ENCODE results near the gene RSRC2.
A peak's percentile ranks its signal among the peaks of the same experiment; 100 is the strongest.
"Not testable (repeated sequence)": the region's sequence is repeated elsewhere in the genome, so short reads cannot be mapped to it uniquely, and the experiment has no call there.

Gene RSRC2

GRCh38 chr12:122520676-122521075 is 6.1 kb downstream of the RSRC2 start:
- DNase-seq (ENCODE audit: insufficient read length, low spot score) (no peak), FAIRE-seq (no peak)
- TF ChIP-seq POLR2A (IDR thresholded peaks at IDR 0.05; ENCODE audit: low read depth, low read length), result no peak
- TF ChIP-seq POLR2AphosphoS5 (IDR thresholded peaks at IDR 0.05; ENCODE audit: low read depth, low read length), result 0 out of 2 replicates have a peak, but pooled peaks have one; percentile 36

- FAIRE-seq (no peak), DNase-seq (ENCODE audit: insufficient read length, low spot score) (no peak)
- TF ChIP-seq POLR2AphosphoS5 (IDR thresholded peaks at IDR 0.05; ENCODE audit: low read depth, low read length) (0 out of 2 replicates have a peak, but pooled peaks have one; percentile 43), PAX5 (IDR thresholded peaks at IDR 0.05; ENCODE audit: insufficient read depth, low read length, severe bottlenecking) (no peak)
These were observed 7.3 kb downstream of the RSRC2 start for GRCh38 chr12:122519418-122519817.

GRCh38 chr12:122518908-122519307 is 7.8 kb downstream of the RSRC2 start:
- TF ChIP-seq POLR2AphosphoS5 (IDR thresholded peaks at IDR 0.05; ENCODE audit: low read depth, low read length), result no peak
- no peak for TF ChIP-seq PAX5 (IDR thresholded peaks at IDR 0.05; ENCODE audit: insufficient read depth, low read length, severe bottlenecking)
- TF ChIP-seq SPI1 (IDR thresholded peaks at IDR 0.05; ENCODE audit: low read depth, low read length), result no peak
- TF ChIP-seq POU2F2 (IDR thresholded peaks at IDR 0.05; ENCODE audit: low read depth, low read length), result no peak
- no peak for TF ChIP-seq POLR2A (IDR thresholded peaks at IDR 0.05; ENCODE audit: low read depth, low read length)
- TF ChIP-seq TAF1 (IDR thresholded peaks at IDR 0.05; ENCODE audit: low read depth, low read length), result no peak
- DNase-seq (ENCODE audit: insufficient read length, low spot score), result no peak
- FAIRE-seq, result no peak

- TF ChIP-seq TAF1 (IDR thresholded peaks at IDR 0.05; ENCODE audit: low read depth, low read length), result no peak
- TF ChIP-seq POLR2A (IDR thresholded peaks at IDR 0.05; ENCODE audit: low read depth, low read length), result no peak; the same call in 1 of the 2 replicates
- DNase-seq (ENCODE audit: insufficient read length, low spot score) (no peak), FAIRE-seq (no peak)
These were observed 8.9 kb downstream of the RSRC2 start for GRCh38 chr12:122517877-122518276.

- FAIRE-seq (no peak), DNase-seq (ENCODE audit: insufficient read length, low spot score) (no peak)
- TF ChIP-seq POU2F2 (IDR thresholded peaks at IDR 0.05; ENCODE audit: low read depth, low read length), result no peak
- TF ChIP-seq POLR2AphosphoS5 (IDR thresholded peaks at IDR 0.05; ENCODE audit: low read depth, low read length), result no peak
- TF ChIP-seq PAX5 (IDR thresholded peaks at IDR 0.05; ENCODE audit: insufficient read depth, low read length, severe bottlenecking), result no peak
- TF ChIP-seq SPI1 (IDR thresholded peaks at IDR 0.05; ENCODE audit: low read depth, low read length), result no peak
- TF ChIP-seq POLR2A (IDR thresholded peaks at IDR 0.05; ENCODE audit: low read depth, low read length), result no peak
- TF ChIP-seq TAF1 (IDR thresholded peaks at IDR 0.05; ENCODE audit: low read depth, low read length), result no peak
These were observed 10.0 kb downstream of the RSRC2 start for GRCh38 chr12:122516544-122517361.

- DNase-seq (ENCODE audit: insufficient read length, low spot score) (no peak), FAIRE-seq (no peak)
- TF ChIP-seq TAF1 (IDR thresholded peaks at IDR 0.05; ENCODE audit: low read depth, low read length) (no peak), POLR2AphosphoS5 (IDR thresholded peaks at IDR 0.05; ENCODE audit: low read depth, low read length) (peak; percentile 60; the same call in 1 of the 2 replicates)
These were observed 11.5 kb downstream of the RSRC2 start for GRCh38 chr12:122515275-122515674.

GRCh38 chr12:122513660-122514059 is 13.1 kb downstream of the RSRC2 start:
- TF ChIP-seq POU2F2 (IDR thresholded peaks at IDR 0.05; ENCODE audit: low read depth, low read length), result no peak
- 0 out of 2 replicates have a peak, but pooled peaks have one; percentile 26 for TF ChIP-seq POLR2AphosphoS5 (IDR thresholded peaks at IDR 0.05; ENCODE audit: low read depth, low read length)
- DNase-seq (ENCODE audit: insufficient read length, low spot score), result no peak
- FAIRE-seq, result no peak

- not testable (repeated sequence) for FAIRE-seq; DNase-seq (ENCODE audit: insufficient read length, low spot score)
These were observed 13.7 kb downstream of the RSRC2 start for GRCh38 chr12:122513028-122513427.

GRCh38 chr12:122508163-122508562 is 18.6 kb downstream of the RSRC2 start:
- FAIRE-seq, result no peak
- TF ChIP-seq TAF1 (IDR thresholded peaks at IDR 0.05; ENCODE audit: low read depth, low read length) (no peak), POLR2AphosphoS5 (IDR thresholded peaks at IDR 0.05; ENCODE audit: low read depth, low read length) (no peak), POLR2A (IDR thresholded peaks at IDR 0.05; ENCODE audit: low read depth, low read length) (no peak), PAX5 (IDR thresholded peaks at IDR 0.05; ENCODE audit: insufficient read depth, low read length, severe bottlenecking) (no peak), SPI1 (IDR thresholded peaks at IDR 0.05; ENCODE audit: low read depth, low read length) (no peak), POU2F2 (IDR thresholded peaks at IDR 0.05; ENCODE audit: low read depth, low read length) (no peak)
- DNase-seq (ENCODE audit: insufficient read length, low spot score), result no peak

GRCh38 chr12:122506393-122506938 is 20.3 kb downstream of the RSRC2 start:
- DNase-seq (ENCODE audit: insufficient read length, low spot score) (no peak), FAIRE-seq (no peak)
- no peak for TF ChIP-seq POU2F2 (IDR thresholded peaks at IDR 0.05; ENCODE audit: low read depth, low read length)

- FAIRE-seq (peak; percentile 33), DNase-seq (ENCODE audit: insufficient read length, low spot score) (no peak)
- TF ChIP-seq TAF1 (IDR thresholded peaks at IDR 0.05; ENCODE audit: low read depth, low read length) (no peak), SPI1 (IDR thresholded peaks at IDR 0.05; ENCODE audit: low read depth, low read length) (no peak), POLR2AphosphoS5 (IDR thresholded peaks at IDR 0.05; ENCODE audit: low read depth, low read length) (peak; percentile 57; the same call in 1 of the 2 replicates)
These were observed 21.2 kb downstream of the RSRC2 start for GRCh38 chr12:122505419-122506051.

Measured in GM12891 (cell line).